Nasal cavity respiratory epithelium epithelial cell of viscerocranial mucosa (primary cell): ENCODE data around the gene TFCP2L1. TPM values are rescaled to one million over a fixed set of nuclear protein-coding genes. Genes with fewer than 3 reads are reported as not detected.

Experiments used
- total RNA-seq: library from RNA; depleted of rRNA; stranded (reverse); fragments of >200 nt; gene quantifications from 2 replicates; pipeline ENCODE4 v1.2.3, GENCODE V29; 2014

TFCP2L1 gene, protein sequence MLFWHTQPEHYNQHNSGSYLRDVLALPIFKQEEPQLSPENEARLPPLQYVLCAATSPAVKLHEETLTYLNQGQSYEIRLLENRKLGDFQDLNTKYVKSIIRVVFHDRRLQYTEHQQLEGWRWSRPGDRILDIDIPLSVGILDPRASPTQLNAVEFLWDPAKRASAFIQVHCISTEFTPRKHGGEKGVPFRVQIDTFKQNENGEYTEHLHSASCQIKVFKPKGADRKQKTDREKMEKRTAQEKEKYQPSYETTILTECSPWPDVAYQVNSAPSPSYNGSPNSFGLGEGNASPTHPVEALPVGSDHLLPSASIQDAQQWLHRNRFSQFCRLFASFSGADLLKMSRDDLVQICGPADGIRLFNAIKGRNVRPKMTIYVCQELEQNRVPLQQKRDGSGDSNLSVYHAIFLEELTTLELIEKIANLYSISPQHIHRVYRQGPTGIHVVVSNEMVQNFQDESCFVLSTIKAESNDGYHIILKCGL
- 6.8 and 20.7 TPM in 2 replicates for total RNA-seq

GRCh38 chr2:121284463-121285449 lies at the start of gene TFCP2L1:
Gene TFCP2L1, minus strand, starts transcription at chr2:121285202. Its CDS starts 93 bp downstream, at chr2:121285109.

Other genes starting within 250 kb of the TFCP2L1 start
- gene RNU4ATAC, start 245.7 kb upstream of the TFCP2L1 start, total RNA-seq = under 0.01 TPM in 1 of 2 replicates, not detected in the other